HepG2 (cell line): Measurements from ENCODE around the gene PEX11A. TPM values are rescaled to one million over a fixed set of nuclear protein-coding genes. Genes with fewer than 3 reads are reported as not detected.

Source experiments
- DR1 ChIP-seq: sonication (generic); formaldehyde crosslinking; IDR thresholded peaks from 2 replicates; pipeline ENCODE4 v1.8.0; 2021; ENCODE audit warnings: mild to moderate bottlenecking, missing genetic modification reagents, inconsistent platforms
- FOXO1 ChIP-seq: sonication (generic); formaldehyde crosslinking; IDR thresholded peaks from 2 replicates; pipeline ENCODE4 v1.4.0; 2020; ENCODE audit warnings: missing genetic modification reagents
- KDM3A ChIP-seq: IDR thresholded peaks from 2 replicates; pipeline ENCODE4 v1.6.1; 2018; ENCODE audit warnings: low read depth, missing compliant biosample characterization
- KDM5A ChIP-seq: fragments of 200-600 bp; sonication (generic); IDR thresholded peaks from 2 replicates; pipeline ENCODE4 v1.7.0; 2018; ENCODE audit warnings: antibody characterized with exemption, mild to moderate bottlenecking, low read length, borderline replicate concordance
- MTF1 ChIP-seq: sonication (generic); formaldehyde crosslinking; IDR thresholded peaks from 2 replicates; pipeline ENCODE4 v1.5.0; 2020; ENCODE audit warnings: missing genetic modification reagents
- NCOA1 ChIP-seq: sonication (generic); formaldehyde crosslinking; IDR thresholded peaks from 2 replicates; pipeline ENCODE4 v1.9.0; 2021; ENCODE audit warnings: missing genetic modification reagents
- NCOA5 ChIP-seq: sonication (generic); formaldehyde crosslinking; IDR thresholded peaks from 2 replicates; pipeline ENCODE4 v1.4.0; 2020; ENCODE audit warnings: missing genetic modification reagents
- NFE2 ChIP-seq: sonication (generic); formaldehyde crosslinking; IDR thresholded peaks from 2 replicates; pipeline ENCODE4 v1.4.0; 2020; ENCODE audit warnings: missing genetic modification reagents
- NFYB ChIP-seq: sonication (generic); formaldehyde crosslinking; IDR thresholded peaks from 2 replicates; pipeline ENCODE4 v1.4.0; 2020; ENCODE audit warnings: missing genetic modification reagents
- PHF20 ChIP-seq: sonication (generic); formaldehyde crosslinking; IDR thresholded peaks from 2 replicates; pipeline ENCODE4 v1.5.0; 2020; ENCODE audit warnings: mild to moderate bottlenecking, missing genetic modification reagents
- RAD21 ChIP-seq: fragments of 450-650 bp; formaldehyde crosslinking; IDR thresholded peaks from 2 replicates; pipeline ENCODE4 v1.5.0; 2020; ENCODE audit warnings: mild to moderate bottlenecking
- XBP1 ChIP-seq: sonication (generic); formaldehyde crosslinking; IDR thresholded peaks from 2 replicates; pipeline ENCODE4 v1.5.0; 2020; ENCODE audit warnings: missing genetic modification reagents
- ZFP90 ChIP-seq: sonication (generic); formaldehyde crosslinking; IDR thresholded peaks from 2 replicates; pipeline ENCODE4 v1.8.0; 2022; ENCODE audit warnings: missing genetic modification reagents, mild to moderate bottlenecking, inconsistent platforms, borderline replicate concordance
- ZNF17 ChIP-seq: sonication (generic); formaldehyde crosslinking; IDR thresholded peaks from 2 replicates; pipeline ENCODE4 v1.5.0; 2020; ENCODE audit warnings: mild to moderate bottlenecking, missing genetic modification reagents
- ZNF24 ChIP-seq: fragments of 450-650 bp; IDR thresholded peaks from 2 replicates; pipeline ENCODE4 v1.6.1; 2017; ENCODE audit warnings: antibody characterized with exemption, mild to moderate bottlenecking
- ZNF484 ChIP-seq: sonication (generic); formaldehyde crosslinking; IDR thresholded peaks from 2 replicates; pipeline ENCODE4 v1.5.1; 2020; ENCODE audit warnings: mild to moderate bottlenecking, low read depth, missing genetic modification reagents, borderline replicate concordance
- ZNF569 ChIP-seq: sonication (generic); formaldehyde crosslinking; IDR thresholded peaks from 2 replicates; pipeline ENCODE4 v1.5.0; 2020; ENCODE audit warnings: mild to moderate bottlenecking, missing genetic modification reagents, moderate library complexity, borderline replicate concordance
- polyA plus RNA-seq, 8 experiments: library from polyadenylated mRNA; depleted of rRNA in 3 of 8; stranded (reverse) in 7 of 8; unstranded in 1 of 8; fragments of >200 nt; fragmentation: Illumina TruSeq in 4 of 8; extraction: Trizol in 4 of 8; gene quantifications; 2 replicates each; pipeline versions ENCODE4 v1.2.1 to v1.2.3, GENCODE V29; 2011 to 2016; ENCODE audit warnings: low read depth in 4 of 8, missing spikeins in 1 of 8, mixed read lengths in 1 of 8; ENCODE audit not compliant: insufficient read depth in 1 of 8
- total RNA-seq, 5 experiments: library from RNA; depleted of rRNA; stranded (reverse); fragments of >200 nt; fragmentation: Illumina TruSeq; extraction: Trizol; gene quantifications; 2 replicates each; pipeline ENCODE4 v1.2.3, GENCODE V29; 2016; ENCODE audit warnings: low read depth in 1 of 5
- TF ChIP-seq, protein P1 (sequence below): sonication (generic); formaldehyde crosslinking; IDR thresholded peaks from 2 replicates; pipeline ENCODE4 v1.8.0; 2022; ENCODE audit warnings: mild to moderate bottlenecking, missing genetic modification reagents; ENCODE audit not compliant: insufficient replicate concordance
- TF ChIP-seq, protein P2 (sequence below): sonication (generic); formaldehyde crosslinking; IDR thresholded peaks from 2 replicates; pipeline ENCODE4 v1.5.0; 2020; ENCODE audit warnings: mild to moderate bottlenecking, missing genetic modification reagents, borderline replicate concordance
- TF ChIP-seq, protein P3 (sequence below): IDR thresholded peaks from 2 replicates; pipeline ENCODE4 v1.6.1; 2018; ENCODE audit warnings: missing genetic modification reagents
- TF ChIP-seq, protein P4 (sequence below): sonication (generic); formaldehyde crosslinking; IDR thresholded peaks from 2 replicates; pipeline ENCODE4 v1.4.0; 2020; ENCODE audit warnings: low read depth, mild to moderate bottlenecking, missing genetic modification reagents
- TF ChIP-seq, protein P5 (sequence below): sonication (generic); formaldehyde crosslinking; IDR thresholded peaks from 2 replicates; pipeline ENCODE4 v1.4.0; 2020; ENCODE audit warnings: missing genetic modification reagents

PEX11A gene
- total and polyA plus RNA-seq, 2 of the 13 experiments (the other 11 are each of a cell fraction or from before 2014, with no cell fraction given) = 9.9 to 15.1 TPM

DNA sequence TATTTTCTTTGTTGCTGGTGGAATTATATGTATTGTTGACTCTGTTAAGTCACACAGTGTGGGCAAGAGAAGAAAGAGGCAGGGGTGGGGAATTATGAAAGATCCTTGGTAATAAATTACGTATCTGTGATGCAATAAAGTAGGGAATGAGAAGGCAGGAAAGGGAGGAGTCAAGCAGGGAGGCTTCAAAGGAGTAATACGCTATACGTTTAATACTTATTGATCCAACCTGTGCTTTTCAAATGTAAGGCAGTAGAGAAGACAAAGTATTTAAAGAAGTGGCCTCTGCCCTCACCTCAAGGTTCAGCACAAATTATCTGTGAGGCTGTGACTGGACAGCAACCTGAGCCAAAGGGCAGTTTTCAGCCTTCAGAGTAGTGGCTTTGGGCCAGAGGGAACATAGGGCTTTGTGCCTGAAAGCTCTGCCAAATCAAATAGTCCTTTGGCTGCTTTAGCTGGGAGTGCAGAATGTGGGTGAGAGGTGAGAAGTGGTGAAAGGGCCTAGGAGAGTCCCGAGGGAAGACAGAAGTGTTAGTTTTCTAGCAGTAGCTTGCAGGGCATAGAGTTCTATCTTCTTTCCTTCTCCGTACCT, 10.2 kb downstream of the PEX11A start (continued):
- no peak for TF ChIP-seq ZNF484 (CRISPR knock-in tag)
- peak; percentile 69; the same call in 1 of the 2 replicates for TF ChIP-seq NCOA1 (CRISPR knock-in tag)
- TF ChIP-seq MTF1 (CRISPR knock-in tag) = no peak
- no peak for TF ChIP-seq KDM5A
- TF ChIP-seq, protein P1, sequence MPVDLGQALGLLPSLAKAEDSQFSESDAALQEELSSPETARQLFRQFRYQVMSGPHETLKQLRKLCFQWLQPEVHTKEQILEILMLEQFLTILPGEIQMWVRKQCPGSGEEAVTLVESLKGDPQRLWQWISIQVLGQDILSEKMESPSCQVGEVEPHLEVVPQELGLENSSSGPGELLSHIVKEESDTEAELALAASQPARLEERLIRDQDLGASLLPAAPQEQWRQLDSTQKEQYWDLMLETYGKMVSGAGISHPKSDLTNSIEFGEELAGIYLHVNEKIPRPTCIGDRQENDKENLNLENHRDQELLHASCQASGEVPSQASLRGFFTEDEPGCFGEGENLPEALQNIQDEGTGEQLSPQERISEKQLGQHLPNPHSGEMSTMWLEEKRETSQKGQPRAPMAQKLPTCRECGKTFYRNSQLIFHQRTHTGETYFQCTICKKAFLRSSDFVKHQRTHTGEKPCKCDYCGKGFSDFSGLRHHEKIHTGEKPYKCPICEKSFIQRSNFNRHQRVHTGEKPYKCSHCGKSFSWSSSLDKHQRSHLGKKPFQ (CRISPR knock-in tag) = no peak
- no peak for TF ChIP-seq RAD21 (CRISPR knock-in tag)
- no peak for TF ChIP-seq KDM3A (CRISPR knock-in tag)
- TF ChIP-seq ZFP90 (CRISPR knock-in tag) = no peak
- no peak for TF ChIP-seq ZNF24
- TF ChIP-seq ZNF569 (CRISPR knock-in tag) = no peak
- TF ChIP-seq, protein P2, sequence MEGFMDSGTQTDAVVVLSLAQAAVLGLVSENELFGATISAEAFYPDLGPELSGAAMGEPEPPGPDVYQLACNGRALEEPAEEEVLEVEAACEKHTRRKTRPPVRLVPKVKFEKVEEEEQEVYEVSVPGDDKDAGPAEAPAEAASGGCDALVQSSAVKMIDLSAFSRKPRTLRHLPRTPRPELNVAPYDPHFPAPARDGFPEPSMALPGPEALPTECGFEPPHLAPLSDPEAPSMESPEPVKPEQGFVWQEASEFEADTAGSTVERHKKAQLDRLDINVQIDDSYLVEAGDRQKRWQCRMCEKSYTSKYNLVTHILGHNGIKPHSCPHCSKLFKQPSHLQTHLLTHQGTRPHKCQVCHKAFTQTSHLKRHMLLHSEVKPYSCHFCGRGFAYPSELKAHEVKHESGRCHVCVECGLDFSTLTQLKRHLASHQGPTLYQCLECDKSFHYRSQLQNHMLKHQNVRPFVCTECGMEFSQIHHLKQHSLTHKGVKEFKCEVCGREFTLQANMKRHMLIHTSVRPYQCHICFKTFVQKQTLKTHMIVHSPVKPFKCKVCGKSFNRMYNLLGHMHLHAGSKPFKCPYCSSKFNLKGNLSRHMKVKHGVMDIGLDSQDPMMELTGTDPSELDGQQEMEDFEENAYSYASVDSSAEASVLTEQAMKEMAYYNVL (CRISPR knock-in tag) = no peak; the same call in 1 of the 2 replicates
- TF ChIP-seq DR1 (CRISPR knock-in tag) = no peak
- TF ChIP-seq PHF20 (CRISPR knock-in tag) = no peak
- no peak for TF ChIP-seq NFYB (CRISPR knock-in tag)
- no peak; the same call in 1 of the 2 replicates for TF ChIP-seq FOXO1
- TF ChIP-seq NCOA5 (CRISPR knock-in tag) = no peak
- TF ChIP-seq, protein P3, sequence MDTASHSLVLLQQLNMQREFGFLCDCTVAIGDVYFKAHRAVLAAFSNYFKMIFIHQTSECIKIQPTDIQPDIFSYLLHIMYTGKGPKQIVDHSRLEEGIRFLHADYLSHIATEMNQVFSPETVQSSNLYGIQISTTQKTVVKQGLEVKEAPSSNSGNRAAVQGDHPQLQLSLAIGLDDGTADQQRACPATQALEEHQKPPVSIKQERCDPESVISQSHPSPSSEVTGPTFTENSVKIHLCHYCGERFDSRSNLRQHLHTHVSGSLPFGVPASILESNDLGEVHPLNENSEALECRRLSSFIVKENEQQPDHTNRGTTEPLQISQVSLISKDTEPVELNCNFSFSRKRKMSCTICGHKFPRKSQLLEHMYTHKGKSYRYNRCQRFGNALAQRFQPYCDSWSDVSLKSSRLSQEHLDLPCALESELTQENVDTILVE (CRISPR knock-in tag) = no peak
- TF ChIP-seq, protein P4, sequence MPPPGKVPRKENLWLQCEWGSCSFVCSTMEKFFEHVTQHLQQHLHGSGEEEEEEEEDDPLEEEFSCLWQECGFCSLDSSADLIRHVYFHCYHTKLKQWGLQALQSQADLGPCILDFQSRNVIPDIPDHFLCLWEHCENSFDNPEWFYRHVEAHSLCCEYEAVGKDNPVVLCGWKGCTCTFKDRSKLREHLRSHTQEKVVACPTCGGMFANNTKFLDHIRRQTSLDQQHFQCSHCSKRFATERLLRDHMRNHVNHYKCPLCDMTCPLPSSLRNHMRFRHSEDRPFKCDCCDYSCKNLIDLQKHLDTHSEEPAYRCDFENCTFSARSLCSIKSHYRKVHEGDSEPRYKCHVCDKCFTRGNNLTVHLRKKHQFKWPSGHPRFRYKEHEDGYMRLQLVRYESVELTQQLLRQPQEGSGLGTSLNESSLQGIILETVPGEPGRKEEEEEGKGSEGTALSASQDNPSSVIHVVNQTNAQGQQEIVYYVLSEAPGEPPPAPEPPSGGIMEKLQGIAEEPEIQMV (CRISPR knock-in tag) = no peak
- TF ChIP-seq ZNF17 (CRISPR knock-in tag) = no peak
- no peak for TF ChIP-seq NFE2 (CRISPR knock-in tag)
- TF ChIP-seq XBP1 (CRISPR knock-in tag) = no peak
- TF ChIP-seq, protein P5, sequence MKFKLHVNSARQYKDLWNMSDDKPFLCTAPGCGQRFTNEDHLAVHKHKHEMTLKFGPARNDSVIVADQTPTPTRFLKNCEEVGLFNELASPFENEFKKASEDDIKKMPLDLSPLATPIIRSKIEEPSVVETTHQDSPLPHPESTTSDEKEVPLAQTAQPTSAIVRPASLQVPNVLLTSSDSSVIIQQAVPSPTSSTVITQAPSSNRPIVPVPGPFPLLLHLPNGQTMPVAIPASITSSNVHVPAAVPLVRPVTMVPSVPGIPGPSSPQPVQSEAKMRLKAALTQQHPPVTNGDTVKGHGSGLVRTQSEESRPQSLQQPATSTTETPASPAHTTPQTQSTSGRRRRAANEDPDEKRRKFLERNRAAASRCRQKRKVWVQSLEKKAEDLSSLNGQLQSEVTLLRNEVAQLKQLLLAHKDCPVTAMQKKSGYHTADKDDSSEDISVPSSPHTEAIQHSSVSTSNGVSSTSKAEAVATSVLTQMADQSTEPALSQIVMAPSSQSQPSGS (CRISPR knock-in tag) = peak; percentile 14; the same call in 1 of the 2 replicates
